SK-N-SH (cell line): ENCODE data around the gene ZNF337. TPM values are rescaled to one million over a fixed set of nuclear protein-coding genes. Genes with fewer than 3 reads are reported as not detected.

Experiments
- CTCF ChIA-PET: fragments of 300-600, 350-600 bp; formaldehyde crosslinking; extraction: SDS; loops from one replicate; lab custom pipeline; 2021; lab: Yijun Ruan, JAX
- POLR2A ChIA-PET: fragments of 350-600 bp; sonication (Branson Sonifier 250); formaldehyde crosslinking; extraction: SDS; loops from one replicate; lab custom pipeline; 2020; ENCODE audit warnings: antibody characterized with exemption, inconsistent platforms; lab: Yijun Ruan, JAX
- DNase-seq: peaks from one replicate; pipeline ENCODE4 v3.0.0; 2012
- H2AFZ ChIP-seq: fragments of 200-600 bp; sonication (generic); 2 replicates; pipeline ENCODE4 v1.8.1; 2016; ENCODE audit warnings: antibody characterized with exemption, mild to moderate bottlenecking, low read depth
- H3F3A ChIP-seq: fragments of 200-600 bp; sonication (generic); replicated peaks from 2 replicates; pipeline ENCODE3; 2016; ENCODE audit warnings: antibody characterized with exemption, mild to moderate bottlenecking; ENCODE audit not compliant: insufficient read depth
- H3K27ac ChIP-seq, 2 experiments: fragments of 200-500 bp in 1 of 2; fragments of 200-600 bp in 1 of 2; sonication (Bioruptor generic) in 1 of 2; sonication (generic), shearing (Covaris generic) in 1 of 2; 2 replicates each; pipeline versions ENCODE4 v1.5.1 to v1.6.1; 2014 to 2016; ENCODE audit warnings: low read depth in 2 of 2, inconsistent platforms in 1 of 2, low read length in 1 of 2, mild to moderate bottlenecking in 1 of 2, mixed read lengths in 1 of 2
- H3K27me3 ChIP-seq: fragments of 200-600 bp; sonication (generic), shearing (Covaris generic); 2 replicates; pipeline ENCODE4 v1.6.1; 2016; ENCODE audit warnings: mixed run types; ENCODE audit not compliant: insufficient read depth
- H3K36me3 ChIP-seq, 2 experiments: fragments of 200-500 bp in 1 of 2; fragments of 200-600 bp in 1 of 2; sonication (Bioruptor generic) in 1 of 2; sonication (generic) in 1 of 2; replicated peaks in 1 of 2; 2 replicates each; pipeline versions ENCODE3 to v1.5.1; 2014 to 2016; ENCODE audit warnings: low read length in 1 of 2, mild to moderate bottlenecking in 1 of 2; ENCODE audit not compliant: insufficient read depth in 2 of 2, control insufficient read depth in 1 of 2
- H3K4me1 ChIP-seq, 2 experiments: fragments of 200-500 bp in 1 of 2; fragments of 200-600 bp in 1 of 2; sonication (Bioruptor generic) in 1 of 2; sonication (generic), shearing (Covaris generic) in 1 of 2; 2 replicates each; pipeline versions ENCODE4 v1.5.1 to v1.6.1; 2014 to 2016; ENCODE audit warnings: low read depth in 1 of 2, low read length in 1 of 2, mixed run types in 1 of 2; ENCODE audit not compliant: insufficient read depth in 2 of 2, control insufficient read depth in 1 of 2
- H3K4me2 ChIP-seq: fragments of 200-600 bp; sonication (generic), shearing (Covaris generic); 2 replicates; pipeline ENCODE4 v1.6.1; 2017; ENCODE audit warnings: mixed run types
- H3K4me3 ChIP-seq, 2 experiments: fragments of 200-500 bp in 1 of 2; fragments of 200-600 bp in 1 of 2; sonication (Bioruptor generic) in 1 of 2; sonication (generic), shearing (Covaris generic) in 1 of 2; 2 replicates each; pipeline versions ENCODE4 v1.5.1 to v1.8.1; 2014 to 2016; ENCODE audit warnings: low read depth in 2 of 2, inconsistent platforms in 1 of 2, low read length in 1 of 2, mild to moderate bottlenecking in 1 of 2, mixed read lengths in 1 of 2, moderate library complexity in 1 of 2
- H3K79me2 ChIP-seq: fragments of 200-600 bp; sonication (generic); 2 replicates; pipeline ENCODE4 v1.8.1; 2017; ENCODE audit warnings: mild to moderate bottlenecking; ENCODE audit not compliant: insufficient read depth
- H3K9ac ChIP-seq: fragments of 200-600 bp; sonication (generic); 2 replicates; pipeline ENCODE4 v1.6.1; 2017; ENCODE audit warnings: mixed run types
- H3K9me2 ChIP-seq: fragments of 200-600 bp; sonication (generic); 2 replicates; pipeline ENCODE4 v1.6.1; 2017; ENCODE audit warnings: mixed run types
- H3K9me3 ChIP-seq: fragments of 200-600 bp; sonication (generic); 2 replicates; pipeline ENCODE4 v1.6.1; 2017; ENCODE audit warnings: mixed run types, mild to moderate bottlenecking, moderate library complexity
- H4K20me1 ChIP-seq: fragments of 200-600 bp; sonication (generic); 2 replicates; pipeline ENCODE4 v1.6.1; 2017; ENCODE audit warnings: mild to moderate bottlenecking, mixed run types; ENCODE audit not compliant: insufficient read depth
- CHD2 ChIP-seq: fragments of 150-350 bp; IDR thresholded peaks from 2 replicates; pipeline ENCODE4 v1.6.1; 2018; ENCODE audit warnings: low read length; ENCODE audit not compliant: partially characterized antibody
- CTCF ChIP-seq: fragments of 200-600 bp; sonication (generic); IDR thresholded peaks from 2 replicates; pipeline ENCODE4 v1.6.1; 2017; ENCODE audit warnings: antibody characterized with exemption, mild to moderate bottlenecking, moderate library complexity
- ELF1 ChIP-seq: IDR thresholded peaks from 2 replicates; pipeline ENCODE4 v1.4.0; 2012
- EP300 ChIP-seq, 2 experiments: IDR thresholded peaks; 2 replicates each; pipeline versions ENCODE4 v1.4.0 to v1.6.1; 2012; ENCODE audit warnings: borderline replicate concordance in 1 of 2, low read depth in 1 of 2, low read length in 1 of 2
- FOXM1 ChIP-seq: IDR thresholded peaks from 2 replicates; pipeline ENCODE4 v1.4.0; 2012; ENCODE audit warnings: low read depth, mild to moderate bottlenecking
- GABPA ChIP-seq: IDR thresholded peaks from 2 replicates; pipeline ENCODE4 v1.4.0; 2012; ENCODE audit warnings: low read depth, mild to moderate bottlenecking
- GATA2 ChIP-seq: sonication (generic); formaldehyde crosslinking; IDR thresholded peaks from 2 replicates; pipeline ENCODE4 v1.5.0; 2020; ENCODE audit warnings: mild to moderate bottlenecking, missing genetic modification reagents
- JUND ChIP-seq: IDR thresholded peaks from 2 replicates; pipeline ENCODE4 v1.4.0; 2012
- MAX ChIP-seq: IDR thresholded peaks from 2 replicates; pipeline ENCODE4 v1.4.0; 2012; ENCODE audit warnings: low read depth
- MEF2A ChIP-seq: IDR thresholded peaks from 2 replicates; pipeline ENCODE4 v1.4.0; 2012; ENCODE audit warnings: low read depth, borderline replicate concordance
- NFIC ChIP-seq: IDR thresholded peaks from 2 replicates; pipeline ENCODE4 v1.4.0; 2012; ENCODE audit warnings: borderline replicate concordance
- NRF1 ChIP-seq: IDR thresholded peaks from 2 replicates; pipeline ENCODE4 v1.6.1; 2012; ENCODE audit warnings: low read depth, mild to moderate bottlenecking, low read length
- PBX3 ChIP-seq: IDR thresholded peaks from 2 replicates; pipeline ENCODE4; 2012
- RAD21 ChIP-seq: IDR thresholded peaks from 2 replicates; pipeline ENCODE4 v1.6.1; 2012; ENCODE audit warnings: mild to moderate bottlenecking, low read length
- RFX5 ChIP-seq: IDR thresholded peaks from 2 replicates; pipeline ENCODE4 v1.6.1; 2012; ENCODE audit warnings: mild to moderate bottlenecking, improper control_type of control experiment, low read length
- RXRA ChIP-seq: IDR thresholded peaks from 2 replicates; pipeline ENCODE4 v1.4.0; 2012; ENCODE audit warnings: low read depth, mild to moderate bottlenecking, borderline replicate concordance
- SIN3A ChIP-seq: IDR thresholded peaks from 2 replicates; pipeline ENCODE4 v1.6.1; 2012; ENCODE audit warnings: low read depth, mild to moderate bottlenecking, low read length, moderate library complexity, borderline replicate concordance
- SMC3 ChIP-seq: IDR thresholded peaks from 2 replicates; pipeline ENCODE4 v1.6.1; 2012; ENCODE audit warnings: low read depth, low read length, improper control_type of control experiment
- TAF1 ChIP-seq: IDR thresholded peaks from 2 replicates; pipeline ENCODE4 v1.6.1; 2012; ENCODE audit warnings: low read depth, mild to moderate bottlenecking, low read length, moderate library complexity, borderline replicate concordance
- USF2 ChIP-seq: fragments of 150-350 bp; IDR thresholded peaks from 2 replicates; pipeline ENCODE4 v1.6.1; 2017; ENCODE audit warnings: antibody characterized with exemption, low read length, low read depth, borderline replicate concordance
- YY1 ChIP-seq: IDR thresholded peaks from 2 replicates; pipeline ENCODE4 v1.4.0; 2012; ENCODE audit warnings: low read depth, mild to moderate bottlenecking
- ZBTB33 ChIP-seq: IDR thresholded peaks from 2 replicates; pipeline ENCODE4 v1.4.0; 2012; ENCODE audit warnings: low read depth, borderline replicate concordance
- WGBS: methylation state at CpG from one replicate; pipeline ENCODE4 v1.1.6; 2017; ENCODE audit warnings: low lambda C conversion rate; 5-methylcytosine and 5-hydroxymethylcytosine counted together
- polyA plus RNA-seq, 3 experiments: library from polyadenylated mRNA; depleted of rRNA; stranded (reverse); fragments of >200 nt; gene quantifications; 2 replicates each; pipeline ENCODE4 v1.2.3, GENCODE V29; 2012

Gene ZNF337
- polyA plus RNA-seq, 1 of the 3 experiments (the other 2 are of a cell fraction), result 16.5 TPM

- no peaks in the 10 kb centered on the region for H3K27me3 ChIP-seq
- peaks cover 17% of the 10 kb centered on the region; the same call in 1 of the 2 replicates for H3K9me3 ChIP-seq
- H3K79me2 ChIP-seq, result no peaks in the 10 kb centered on the region
- no peak overlapping the region for H2AFZ ChIP-seq
- no peaks in the 10 kb centered on the region for H3K9me2 ChIP-seq
- no peaks in the 10 kb centered on the region for H3K36me3 ChIP-seq
- no peak overlapping the region for H3K4me3 ChIP-seq
- H3K9ac ChIP-seq, result no peak overlapping the region
- no peak overlapping the region for H3K27ac ChIP-seq
- no peaks in the 10 kb centered on the region for H3F3A ChIP-seq
- no peaks in the 10 kb centered on the region for H4K20me1 ChIP-seq
- TF ChIP-seq RAD21 (no peak), SIN3A (no peak), ZBTB33 (no peak), MEF2A (no peak), YY1 (no peak), EP300 (IDR thresholded peaks at IDR 0.05; ENCODE audit: borderline replicate concordance in 1 of 2, low read depth in 1 of 2, low read length in 1 of 2) (no peak), CTCF (no peak), ELF1 (no peak)
- ChIA-PET POLR2A (no interaction called here), CTCF (no interaction called here)
- no peak overlapping the region for H3K4me2 ChIP-seq
- WGBS, result 31% methylated on average over 2 of the region's 2 CpGs
- H3K4me1 ChIP-seq, result no peaks in the 10 kb centered on the region
- DNase-seq, result no peak
These were observed 27.3 kb upstream of the ZNF337 start for GRCh38 chr20:25723975-25724374.

- ChIA-PET POLR2A (no interaction called here), CTCF (no interaction called here)
- WGBS, result 72% methylated on average over 7 of the region's 7 CpGs
- TF ChIP-seq NRF1 (no peak), CTCF (no peak), RFX5 (no peak), JUND (no peak), NFIC (no peak), ELF1 (no peak), CHD2 (no peak), MAX (no peak), FOXM1 (no peak), PBX3 (no peak), RXRA (no peak), SMC3 (no peak), USF2 (no peak), TAF1 (no peak), RAD21 (no peak), GABPA (no peak), GATA2 (CRISPR knock-in tag) (no peak)
These were observed 23.6 kb upstream of the ZNF337 start for GRCh38 chr20:25720285-25720684.

More at GRCh38 chr20:25720285-25720684, 23.6 kb upstream of the ZNF337 start:
- Histone ChIP-seq H3K27me3 (no peaks in the 10 kb centered on the region), H3K9ac (no peak overlapping the region), H3F3A (no peaks in the 10 kb centered on the region), H3K36me3 (no peaks in the 10 kb centered on the region), H3K4me1 (no peaks in the 10 kb centered on the region), H3K27ac (no peak overlapping the region), H3K79me2 (no peaks in the 10 kb centered on the region), H3K9me3 (0 out of 2 replicates have a peak, but pooled peaks cover 5% of the 10 kb centered on the region), H3K4me3 (no peak overlapping the region), H4K20me1 (no peaks in the 10 kb centered on the region), H3K4me2 (no peak overlapping the region), H3K9me2 (no peaks in the 10 kb centered on the region), H2AFZ (no peak overlapping the region)
- no peak for DNase-seq
